Motor neuron (in vitro differentiated cells): ENCODE results near the gene STAM. TPM values are rescaled to one million over a fixed set of nuclear protein-coding genes. Genes with fewer than 3 reads are reported as not detected.

Experiments
- ATAC-seq, 8 experiments: fragments of 200-7000 bp; cut with Tn5 transposase; replicated peaks in 6 of 8; 2 replicates each; pipeline ENCODE4 v1.8.0; 2021; ENCODE audit warnings: mild to moderate bottlenecking in 8 of 8, moderate library complexity in 8 of 8
- H3K27ac ChIP-seq, 2 donors: fragments of 250-450 bp; sonication (Bioruptor Pico); 2 replicates each; pipeline ENCODE4 v1.9.0; 2021; ENCODE audit warnings: antibody characterized with exemption in 2 of 2, mild to moderate bottlenecking in 2 of 2, moderate library complexity in 1 of 2
- H3K4me1 ChIP-seq, 2 donors: fragments of 250-450 bp; sonication (Bioruptor Pico); replicated peaks in 1 of 2; 2 replicates each; pipeline ENCODE4 v1.6.1; 2021; ENCODE audit warnings: antibody characterized with exemption in 2 of 2, mild to moderate bottlenecking in 2 of 2, moderate library complexity in 1 of 2
- H3K4me3 ChIP-seq, 5 donors: fragments of 250-450 bp; sonication (Bioruptor Pico); 2 replicates each; pipeline ENCODE4 v1.9.0; 2021; ENCODE audit warnings: antibody characterized with exemption in 5 of 5, mild to moderate bottlenecking in 5 of 5, moderate library complexity in 4 of 5
- WGBS, 10 experiments: fragments of 450-650 bp; shearing (Covaris generic); methylation state at CpG; one replicate each; pipeline ENCODE4 v1.0.0; 2022; 5-methylcytosine and 5-hydroxymethylcytosine counted together
- in situ Hi-C, 9 experiments: fragments of 400-800 bp; cut with MboI; loops; one replicate each; pipeline ENCODE4 v1.15.0; 2021; ENCODE audit warnings: low sequenced_read_pairs in 9 of 9, low pct_unique_long_range_greater_than_20kb in 2 of 9; ENCODE audit not compliant: unreplicated experiment in 9 of 9
- total RNA-seq, 8 experiments: library from RNA; unstranded; fragments of 300-600 nt; gene quantifications; 2 replicates each; pipeline versions ENCODE4 v1.2.3 to v1.2.4, GENCODE V29; 2022

The STAM gene
- total RNA-seq, 8 experiments from 2014 or later, result 15.9 to 35.6 (median 25.8) TPM

- Histone ChIP-seq H3K4me1 (peaks cover 8 to 12% of the 10 kb centered on the region in 2 donors), H3K27ac (no peak overlapping the region), H3K4me3 (no peak overlapping the region)
- no peak for ATAC-seq
- in situ Hi-C loops, result no loop called here
- 83 to 100% (median 97%) methylated on average over 1 to 8 of the region's 8 CpGs; no CpG with 5 or more reads in 1 of the 10 experiments for WGBS, 10 experiments
These were observed 6.5 kb downstream of the STAM start for GRCh38 chr10:17650416-17650815.

DNA sequence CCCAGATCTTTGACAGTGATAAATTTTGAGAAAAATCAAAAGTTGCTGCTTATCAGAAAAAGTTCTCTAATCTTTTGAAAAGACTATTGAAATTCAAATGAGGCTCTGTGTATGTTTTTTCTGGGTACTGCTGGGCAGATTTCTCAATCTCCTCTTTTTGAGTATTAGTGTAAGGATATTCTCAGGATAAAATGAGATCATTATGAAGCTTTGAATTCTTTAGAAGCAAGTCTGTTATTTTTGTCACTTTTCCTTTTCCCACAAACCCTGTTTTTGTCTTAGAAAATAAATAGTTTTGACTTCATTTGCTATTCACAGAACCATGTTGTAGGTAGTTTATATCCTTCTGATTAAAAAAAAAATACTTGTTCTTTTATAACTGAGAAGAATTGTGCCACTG lies 7.9 kb downstream of the STAM start:
- H3K4me3 ChIP-seq, result no peak overlapping the region
- peaks cover 0 to 4% of the 10 kb centered on the region in 2 donors for H3K4me1 ChIP-seq
- no peak overlapping the region for H3K27ac ChIP-seq
- in situ Hi-C loops, result no loop called here
- no peak for ATAC-seq

DNA sequence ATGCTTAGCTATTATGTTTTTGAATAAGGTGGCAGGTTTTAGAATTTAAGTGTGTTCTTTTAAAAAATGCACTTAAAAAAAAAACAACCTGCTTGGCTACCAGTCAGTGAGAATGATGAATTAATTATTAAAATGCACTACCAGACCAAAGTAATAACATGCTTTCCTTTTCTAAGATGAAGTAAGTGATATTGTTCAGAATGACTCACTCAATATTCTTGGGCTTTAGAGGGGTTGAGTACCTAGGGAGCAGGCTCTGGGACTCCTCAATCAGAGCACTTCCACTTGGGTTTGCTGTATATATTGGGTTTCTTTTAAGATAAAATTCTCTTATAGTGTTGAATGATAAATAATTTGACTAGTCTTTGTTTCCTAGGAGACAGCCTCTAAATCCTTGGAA lies 8.6 kb downstream of the STAM start:
- no peak overlapping the region for H3K27ac ChIP-seq

DNA sequence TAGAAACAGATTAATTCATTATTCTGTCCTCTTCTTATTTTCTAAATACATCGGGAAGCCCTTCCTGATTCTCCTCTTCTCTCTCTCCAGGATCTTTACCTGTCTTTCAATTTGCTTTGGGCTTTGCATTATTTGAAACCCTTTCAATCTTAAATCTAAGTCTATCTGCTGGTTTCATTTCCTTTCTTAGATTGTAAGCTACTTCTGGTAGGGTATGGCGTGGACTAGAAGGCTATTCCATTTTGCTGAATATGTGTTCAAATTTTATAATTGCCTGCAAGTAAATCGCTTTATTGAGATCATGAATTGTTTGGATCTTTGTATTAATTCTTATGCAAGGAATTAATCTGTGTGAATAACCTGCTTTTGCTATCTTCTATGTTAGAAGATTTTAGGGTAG lies 11.1 kb downstream of the STAM start:
- WGBS, 10 experiments, result 67 to 100% (median 95%) methylated on average over 2 to 3 of the region's 3 CpGs
- H3K4me1 ChIP-seq, result peaks cover 0 to 4% of the 10 kb centered on the region in 2 donors
- H3K4me3 ChIP-seq, result no peak overlapping the region
- H3K27ac ChIP-seq, result no peak overlapping the region
- no peak for ATAC-seq
- in situ Hi-C loops, result no loop called here

More for the DNA sequence above, 8.6 kb downstream of the STAM start:
- Histone ChIP-seq H3K4me3 (no peak overlapping the region), H3K4me1 (peaks cover 0 to 4% of the 10 kb centered on the region in 2 donors)
- peak in 2 of 8 experiments; percentile 38 to 56 for ATAC-seq
- in situ Hi-C loops, result no loop called here

DNA sequence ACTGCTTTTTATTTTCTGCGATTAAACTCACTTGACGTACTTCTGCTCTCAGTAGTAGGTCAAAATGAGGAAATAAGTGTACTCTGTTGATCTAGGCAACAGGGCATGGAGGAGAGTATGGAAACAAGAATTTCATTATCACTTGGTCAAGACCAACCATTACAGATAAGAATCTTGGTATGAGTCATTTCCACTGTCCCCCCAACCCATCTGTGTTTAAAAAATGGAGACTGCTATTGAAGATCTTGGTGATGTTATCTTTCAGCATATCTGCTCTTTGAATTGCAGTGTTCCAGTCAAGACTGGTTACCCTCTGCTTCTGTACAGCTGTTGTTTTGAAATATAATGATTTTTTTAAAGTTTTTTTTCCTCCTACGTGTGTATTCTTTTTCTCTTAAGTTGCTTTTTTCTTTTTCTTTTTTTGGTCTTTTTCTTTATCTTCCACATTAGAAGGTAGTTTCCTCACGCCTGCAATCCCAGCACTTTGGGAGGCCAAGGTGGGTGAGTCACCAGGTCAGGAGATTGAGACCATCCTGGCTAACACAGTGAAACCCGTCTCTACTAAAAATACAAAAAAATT lies 11.7 kb downstream of the STAM start:
- in situ Hi-C loops, result no loop called here
- Histone ChIP-seq H3K4me1 (peaks cover 0 to 4% of the 10 kb centered on the region in 2 donors), H3K27ac (no peak overlapping the region), H3K4me3 (no peak overlapping the region)
- 67 to 100% (median 94%) methylated on average over 2 to 5 of the region's 5 CpGs; no CpG with 5 or more reads in 1 of the 10 experiments for WGBS, 10 experiments
- ATAC-seq, result peak in 1 of 8 experiments; percentile 36

- Histone ChIP-seq H3K27ac (no peak overlapping the region), H3K4me1 (no peaks in the 10 kb centered on the region), H3K4me3 (no peak overlapping the region)
- ATAC-seq, result no peak
- in situ Hi-C loops, result no loop called here
- 43 to 100% (median 83%) methylated on average over 1 of the region's 1 CpG; no CpG with 5 or more reads in 3 of the 10 experiments for WGBS, 10 experiments
These were observed 13.2 kb downstream of the STAM start for GRCh38 chr10:17657103-17657500.

- Histone ChIP-seq H3K4me1 (no peaks in the 10 kb centered on the region), H3K4me3 (no peak overlapping the region), H3K27ac (no peak overlapping the region)
- in situ Hi-C loops, result no loop called here
- WGBS, 10 experiments, result 91 to 100% (median 94%) methylated on average over 2 to 4 of the region's 4 CpGs; no CpG with 5 or more reads in 1 of the 10 experiments
- ATAC-seq, result no peak
These were observed 15.4 kb downstream of the STAM start for GRCh38 chr10:17659365-17659764.

DNA sequence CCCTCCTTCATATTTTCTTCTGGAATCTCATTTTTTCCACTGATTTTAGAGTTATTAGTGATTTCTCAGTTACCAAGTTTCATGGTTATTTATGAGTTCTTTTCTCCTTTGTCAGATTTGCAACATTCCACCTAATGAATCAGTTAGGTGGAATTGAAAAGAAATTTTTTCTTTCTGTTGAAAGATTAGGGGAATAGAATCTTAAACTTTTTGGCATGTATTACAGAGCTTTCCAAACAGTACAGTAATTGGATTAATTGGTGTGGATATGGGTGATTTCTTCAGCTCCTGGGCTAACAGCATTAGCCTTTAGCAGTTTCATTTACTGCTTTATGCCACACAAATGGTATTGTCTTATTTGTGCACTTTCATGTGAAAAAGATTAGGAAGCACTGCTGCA lies 17.0 kb downstream of the STAM start:
- Histone ChIP-seq H3K4me1 (no peaks in the 10 kb centered on the region), H3K4me3 (no peak overlapping the region), H3K27ac (no peak overlapping the region)
- no peak for ATAC-seq
- in situ Hi-C loops, result no loop called here

GRCh38 chr10:17661510-17661909 lies 17.6 kb downstream of the STAM start:
- H3K27ac ChIP-seq, result no peak overlapping the region
- in situ Hi-C loops, result no loop called here
- 72 to 100% (median 93%) methylated on average over 1 to 3 of the region's 3 CpGs for WGBS, 10 experiments
- no peak for ATAC-seq
- H3K4me1 ChIP-seq, result no peaks in the 10 kb centered on the region
- no peak overlapping the region for H3K4me3 ChIP-seq

DNA sequence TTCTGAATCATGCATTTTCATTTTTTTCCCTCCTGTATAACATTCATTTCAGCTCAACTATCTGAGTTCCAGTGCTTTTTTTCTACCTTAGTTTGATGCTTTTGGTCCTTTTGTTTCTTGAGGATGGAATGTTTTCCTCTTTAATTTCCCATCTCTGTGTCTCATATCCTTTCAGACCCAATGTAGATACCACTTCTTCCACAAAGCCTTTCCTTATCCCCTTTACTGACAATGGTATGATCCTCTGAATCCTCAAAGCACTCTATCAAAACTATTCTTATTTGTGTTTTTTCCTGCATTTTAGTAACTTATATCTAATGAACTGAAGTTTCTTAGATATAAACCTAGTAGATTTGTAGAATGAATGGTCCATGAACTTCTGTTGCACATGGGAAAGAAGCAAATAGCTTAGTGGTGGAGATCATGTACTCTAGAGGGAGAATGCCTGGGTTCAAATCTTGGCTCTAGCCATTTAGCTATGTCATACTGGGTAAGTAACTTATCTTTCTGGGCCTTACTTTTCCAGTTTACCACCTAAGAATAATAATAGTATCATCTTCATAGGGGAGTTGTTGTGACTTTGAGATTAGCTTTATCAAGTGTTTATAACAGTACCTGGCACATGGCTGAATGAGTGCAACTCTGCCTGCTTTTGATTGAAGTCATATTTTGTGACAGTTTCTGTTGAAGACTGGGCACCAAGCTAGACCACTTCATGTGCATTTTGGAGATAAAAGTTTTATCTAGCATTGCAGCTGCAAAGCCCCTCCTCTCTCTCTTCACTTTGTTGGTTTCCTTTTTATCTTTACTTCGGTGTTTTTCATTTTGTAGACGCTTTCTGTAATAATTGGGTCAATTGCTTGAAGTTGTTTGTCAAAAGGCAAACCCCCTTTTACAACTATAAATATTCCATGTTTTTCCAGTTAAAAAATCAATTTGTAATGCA lies 18.5 kb downstream of the STAM start:
- no peaks in the 10 kb centered on the region for H3K4me1 ChIP-seq
- H3K27ac ChIP-seq, result no peak overlapping the region
- ATAC-seq, result no peak
- H3K4me3 ChIP-seq, result no peak overlapping the region
- 90 to 100% (median 96%) methylated on average over 1 to 2 of the region's 2 CpGs for WGBS, 10 experiments
- in situ Hi-C loops, result no loop called here

GRCh38 chr10:17663450-17663849 lies 19.5 kb downstream of the STAM start:
- H3K4me3 ChIP-seq, result no peak overlapping the region
- no peak for ATAC-seq
- 58 to 100% (median 100%) methylated on average over 1 of the region's 1 CpG; no CpG with 5 or more reads in 1 of the 10 experiments for WGBS, 10 experiments
- in situ Hi-C loops, result no loop called here
- no peak overlapping the region for H3K27ac ChIP-seq
- H3K4me1 ChIP-seq, result no peaks in the 10 kb centered on the region

DNA sequence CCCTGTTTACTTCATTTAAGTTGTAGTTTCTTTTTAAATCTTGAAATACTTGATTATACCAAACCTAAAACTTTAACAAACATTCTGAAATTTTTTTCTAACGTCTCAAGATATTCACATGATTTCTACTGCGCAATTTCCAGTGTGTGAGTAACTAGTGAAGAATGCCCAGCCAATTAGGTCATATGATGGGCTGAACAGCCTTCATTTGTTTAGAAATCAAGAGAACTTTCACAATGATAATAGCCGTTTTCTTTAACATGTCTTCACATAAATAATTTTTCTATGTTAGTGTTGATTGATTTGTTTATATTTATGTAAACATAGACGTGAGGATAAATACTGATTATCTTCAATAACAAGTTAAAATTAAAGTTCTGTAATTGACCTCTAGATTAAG lies 21.8 kb downstream of the STAM start:
- ATAC-seq, result peak in 2 of 8 experiments; percentile 94 to 97
- no peak overlapping the region for H3K4me3 ChIP-seq
- in situ Hi-C loops, result no loop called here
- no peaks in the 10 kb centered on the region for H3K4me1 ChIP-seq
- H3K27ac ChIP-seq, result no peak overlapping the region
- WGBS, 10 experiments, result 4 to 90% (median 63%) methylated on average over 2 to 4 of the region's 4 CpGs; no CpG with 5 or more reads in 1 of the 10 experiments

DNA sequence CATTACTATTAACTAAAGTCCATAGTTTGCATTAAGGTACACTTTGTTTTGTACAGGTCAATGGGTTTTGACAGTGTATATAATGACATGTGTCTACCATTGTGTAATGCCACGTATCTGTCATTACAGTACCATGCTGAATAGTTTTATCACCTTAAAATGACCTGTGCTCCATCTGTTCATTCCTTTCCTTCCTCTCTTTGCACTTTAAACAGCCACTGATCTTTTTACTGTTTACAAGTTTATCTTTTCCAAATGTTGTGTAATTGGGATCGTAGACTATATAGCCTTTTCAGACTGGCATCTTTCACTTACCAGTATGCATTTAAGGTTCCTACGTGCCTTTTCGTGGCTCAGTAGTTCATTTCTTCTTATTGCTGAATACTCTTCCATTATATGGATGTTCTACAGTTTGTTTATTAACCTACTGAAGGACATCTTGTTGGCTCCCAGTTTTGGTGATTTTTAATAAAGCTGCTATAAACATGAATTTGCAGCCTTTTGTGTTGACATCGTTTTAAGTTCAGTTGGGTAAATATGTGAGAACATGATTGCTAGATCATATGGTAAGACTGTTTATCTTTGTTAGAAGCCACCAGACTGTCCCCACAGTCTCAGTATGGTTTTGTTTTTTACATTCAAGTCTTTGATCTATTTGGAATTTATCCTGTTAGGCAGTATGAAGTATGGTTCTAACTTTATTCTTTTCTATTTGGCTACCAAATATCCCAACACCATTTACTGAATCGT lies 24.7 kb downstream of the STAM start:
- in situ Hi-C loops, result no loop called here

More for the DNA sequence above, 24.7 kb downstream of the STAM start:
- Histone ChIP-seq H3K27ac (no peak overlapping the region), H3K4me3 (no peak overlapping the region), H3K4me1 (no peaks in the 10 kb centered on the region)
- no peak for ATAC-seq
- 8 to 100% (median 89%) methylated on average over 2 to 6 of the region's 6 CpGs for WGBS, 10 experiments
